Lower leg skin (tissue), 3 donors: ENCODE data around the gene ENAH.

Experiments
- POLR2A ChIP-seq, 2 donors: fragments of 450-650 bp; IDR thresholded peaks; one replicate each; pipeline ENCODE4 v1.6.1; 2016 to 2017; ENCODE audit warnings: antibody characterized with exemption in 2 of 2, mild to moderate bottlenecking in 1 of 2, moderate library complexity in 1 of 2
- TF ChIP-seq, protein P1 (sequence below), 3 donors: fragments of 450-650 bp; IDR thresholded peaks; one replicate each; pipeline ENCODE4 v1.5.1; 2016; ENCODE audit warnings: antibody characterized with exemption in 3 of 3, mild to moderate bottlenecking in 3 of 3, moderate library complexity in 2 of 3

DNA sequence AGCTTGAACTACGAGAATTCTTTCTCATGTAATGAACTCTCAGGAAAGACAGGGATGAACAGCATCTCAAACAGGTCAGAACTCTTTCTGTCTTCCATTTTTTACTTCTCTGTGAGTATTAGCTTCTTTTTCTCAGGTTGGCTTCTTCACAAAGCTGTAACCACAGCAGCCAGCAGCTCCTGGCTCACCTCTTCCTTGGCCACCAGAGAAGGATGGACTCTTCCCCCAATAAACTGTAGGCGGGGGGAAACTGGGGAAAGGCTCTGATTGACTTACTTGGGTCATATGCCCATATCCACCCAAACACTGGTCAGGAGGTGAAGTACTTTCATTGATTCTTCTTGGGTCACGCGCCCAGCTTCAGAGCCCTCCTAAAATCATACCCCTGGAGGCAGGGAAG, 14.4 kb upstream of the ENAH start:
- TF ChIP-seq, protein P1, sequence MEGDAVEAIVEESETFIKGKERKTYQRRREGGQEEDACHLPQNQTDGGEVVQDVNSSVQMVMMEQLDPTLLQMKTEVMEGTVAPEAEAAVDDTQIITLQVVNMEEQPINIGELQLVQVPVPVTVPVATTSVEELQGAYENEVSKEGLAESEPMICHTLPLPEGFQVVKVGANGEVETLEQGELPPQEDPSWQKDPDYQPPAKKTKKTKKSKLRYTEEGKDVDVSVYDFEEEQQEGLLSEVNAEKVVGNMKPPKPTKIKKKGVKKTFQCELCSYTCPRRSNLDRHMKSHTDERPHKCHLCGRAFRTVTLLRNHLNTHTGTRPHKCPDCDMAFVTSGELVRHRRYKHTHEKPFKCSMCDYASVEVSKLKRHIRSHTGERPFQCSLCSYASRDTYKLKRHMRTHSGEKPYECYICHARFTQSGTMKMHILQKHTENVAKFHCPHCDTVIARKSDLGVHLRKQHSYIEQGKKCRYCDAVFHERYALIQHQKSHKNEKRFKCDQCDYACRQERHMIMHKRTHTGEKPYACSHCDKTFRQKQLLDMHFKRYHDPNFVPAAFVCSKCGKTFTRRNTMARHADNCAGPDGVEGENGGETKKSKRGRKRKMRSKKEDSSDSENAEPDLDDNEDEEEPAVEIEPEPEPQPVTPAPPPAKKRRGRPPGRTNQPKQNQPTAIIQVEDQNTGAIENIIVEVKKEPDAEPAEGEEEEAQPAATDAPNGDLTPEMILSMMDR (IDR thresholded peaks at IDR 0.05) = no peak
- TF ChIP-seq POLR2A (IDR thresholded peaks at IDR 0.05) = no peak
